GM20000 (cell line): ENCODE measurements around the gene ANO9.

Source experiments
- DNase-seq: peaks from one replicate; pipeline ENCODE4 v3.0.0; 2012; ENCODE audit warnings: low spot score
- TF ChIP-seq, protein P1 (sequence below): IDR thresholded peaks from 2 replicates; pipeline ENCODE4 v1.5.1; 2012; ENCODE audit warnings: mild to moderate bottlenecking, control low read depth; ENCODE audit errors: extremely low read depth, missing control alignments

ANO9 gene

DNA sequence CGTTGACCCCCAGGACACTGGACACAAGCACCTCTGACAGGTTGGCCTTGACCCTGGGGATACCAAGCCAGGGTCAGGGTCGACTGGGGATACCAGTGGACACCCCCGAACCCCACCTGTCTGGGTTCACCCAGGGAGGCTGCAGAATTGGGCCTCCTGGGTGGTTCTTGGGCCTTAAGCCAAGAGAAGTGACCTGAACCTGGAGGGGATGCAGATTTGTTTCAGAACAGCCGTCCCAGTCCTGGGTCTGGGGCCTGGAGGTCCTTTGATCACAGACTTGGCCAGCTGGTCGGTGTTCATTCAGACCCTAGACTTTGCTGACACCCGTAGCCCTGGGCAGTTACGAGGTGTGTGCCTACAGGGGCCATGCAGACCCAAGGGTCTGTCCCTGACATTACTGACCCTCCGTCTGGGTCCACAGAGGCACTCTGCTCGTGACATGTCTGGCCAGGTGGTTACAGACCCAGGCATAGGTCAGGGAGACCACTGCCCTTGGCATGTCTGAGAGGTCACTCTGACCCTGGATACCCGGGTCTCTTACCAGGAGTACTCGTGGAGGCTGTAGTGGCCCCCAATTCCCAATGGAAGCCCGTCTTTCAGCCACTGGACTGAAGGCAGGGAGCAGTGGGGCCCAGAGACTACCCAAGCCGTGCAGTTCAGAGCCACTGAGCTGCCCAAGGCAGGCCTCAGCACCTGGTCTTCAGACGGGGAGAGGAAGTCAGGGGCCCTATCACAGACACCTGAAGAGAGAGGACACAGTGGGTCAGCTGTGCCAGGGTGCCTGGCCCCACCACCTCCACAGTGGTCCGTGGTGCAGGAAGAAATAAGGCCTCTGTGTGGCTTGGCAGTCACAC lies 33.4 kb downstream of the ANO9 start:
- no peak for DNase-seq
- TF ChIP-seq, protein P1, sequence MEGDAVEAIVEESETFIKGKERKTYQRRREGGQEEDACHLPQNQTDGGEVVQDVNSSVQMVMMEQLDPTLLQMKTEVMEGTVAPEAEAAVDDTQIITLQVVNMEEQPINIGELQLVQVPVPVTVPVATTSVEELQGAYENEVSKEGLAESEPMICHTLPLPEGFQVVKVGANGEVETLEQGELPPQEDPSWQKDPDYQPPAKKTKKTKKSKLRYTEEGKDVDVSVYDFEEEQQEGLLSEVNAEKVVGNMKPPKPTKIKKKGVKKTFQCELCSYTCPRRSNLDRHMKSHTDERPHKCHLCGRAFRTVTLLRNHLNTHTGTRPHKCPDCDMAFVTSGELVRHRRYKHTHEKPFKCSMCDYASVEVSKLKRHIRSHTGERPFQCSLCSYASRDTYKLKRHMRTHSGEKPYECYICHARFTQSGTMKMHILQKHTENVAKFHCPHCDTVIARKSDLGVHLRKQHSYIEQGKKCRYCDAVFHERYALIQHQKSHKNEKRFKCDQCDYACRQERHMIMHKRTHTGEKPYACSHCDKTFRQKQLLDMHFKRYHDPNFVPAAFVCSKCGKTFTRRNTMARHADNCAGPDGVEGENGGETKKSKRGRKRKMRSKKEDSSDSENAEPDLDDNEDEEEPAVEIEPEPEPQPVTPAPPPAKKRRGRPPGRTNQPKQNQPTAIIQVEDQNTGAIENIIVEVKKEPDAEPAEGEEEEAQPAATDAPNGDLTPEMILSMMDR = no peak

DNA sequence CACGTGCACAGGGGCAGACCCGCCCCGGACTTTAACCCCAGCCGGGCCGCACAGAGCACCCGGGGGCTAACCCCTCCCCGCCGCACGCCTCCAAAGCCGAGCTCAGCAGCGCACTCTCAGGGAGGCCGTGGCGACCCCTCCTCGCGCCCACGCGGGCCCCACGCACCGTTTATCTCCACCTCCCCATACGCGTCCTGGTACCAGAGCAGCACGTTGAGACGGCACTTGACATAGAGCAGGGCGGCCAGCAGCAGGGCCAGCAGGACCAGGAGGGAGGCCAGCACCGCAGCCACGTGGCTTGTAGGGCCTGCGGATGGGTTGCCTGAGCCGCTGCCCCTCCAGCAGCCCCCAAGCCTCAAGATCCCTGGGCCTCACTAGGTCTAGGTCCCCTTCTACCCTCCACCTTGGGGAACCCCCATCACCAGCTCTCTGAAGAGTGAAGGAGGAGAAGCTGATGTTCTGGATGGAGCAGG lies 34.1 kb downstream of the ANO9 start:
- DNase-seq = no peak
- TF ChIP-seq, protein P1 = no peak

DNA sequence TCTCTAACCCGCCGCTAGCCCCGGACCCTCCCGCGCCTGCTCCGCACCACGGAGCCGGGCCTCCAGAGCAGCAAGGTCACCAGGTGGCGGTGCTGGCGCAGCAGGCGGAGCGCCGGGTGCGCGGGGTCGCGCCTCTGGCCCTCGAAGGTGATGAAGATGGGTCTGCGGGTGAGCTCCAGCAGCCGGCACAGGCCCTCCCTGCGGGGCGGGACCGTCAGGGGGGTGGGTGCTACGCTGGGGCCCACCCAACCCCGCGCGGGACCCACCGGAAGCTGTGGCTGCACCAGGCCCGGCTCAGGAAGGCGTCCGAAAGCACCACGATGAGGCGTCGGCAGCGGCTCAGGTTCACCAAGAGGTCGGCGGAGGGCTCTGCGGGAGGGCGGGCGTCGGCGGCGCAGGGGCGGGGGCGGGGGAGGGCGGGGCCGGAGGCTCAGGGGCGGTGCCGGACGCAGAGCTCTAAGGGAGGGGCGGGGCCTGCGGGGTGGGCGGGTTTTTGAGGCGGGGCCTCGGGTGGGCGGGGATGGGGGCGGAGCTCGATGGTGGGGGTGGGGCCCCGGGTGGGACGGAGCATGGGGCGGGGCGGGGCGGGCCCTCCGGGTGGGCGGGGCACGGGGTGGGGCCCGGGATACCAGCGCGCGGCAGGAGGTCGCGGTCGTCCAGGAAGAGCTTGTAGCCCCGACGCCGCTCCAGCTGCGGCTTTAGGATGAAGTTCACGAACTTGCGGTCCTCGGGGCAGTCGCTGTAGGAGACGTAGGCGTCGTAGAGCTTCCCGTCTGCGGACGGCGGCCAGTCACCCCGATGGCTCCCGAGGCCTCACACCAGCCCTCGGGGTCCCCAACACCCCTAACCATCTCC lies 34.8 kb downstream of the ANO9 start:
- TF ChIP-seq, protein P1 = peak; percentile 9
- DNase-seq = peak; percentile 98

DNA sequence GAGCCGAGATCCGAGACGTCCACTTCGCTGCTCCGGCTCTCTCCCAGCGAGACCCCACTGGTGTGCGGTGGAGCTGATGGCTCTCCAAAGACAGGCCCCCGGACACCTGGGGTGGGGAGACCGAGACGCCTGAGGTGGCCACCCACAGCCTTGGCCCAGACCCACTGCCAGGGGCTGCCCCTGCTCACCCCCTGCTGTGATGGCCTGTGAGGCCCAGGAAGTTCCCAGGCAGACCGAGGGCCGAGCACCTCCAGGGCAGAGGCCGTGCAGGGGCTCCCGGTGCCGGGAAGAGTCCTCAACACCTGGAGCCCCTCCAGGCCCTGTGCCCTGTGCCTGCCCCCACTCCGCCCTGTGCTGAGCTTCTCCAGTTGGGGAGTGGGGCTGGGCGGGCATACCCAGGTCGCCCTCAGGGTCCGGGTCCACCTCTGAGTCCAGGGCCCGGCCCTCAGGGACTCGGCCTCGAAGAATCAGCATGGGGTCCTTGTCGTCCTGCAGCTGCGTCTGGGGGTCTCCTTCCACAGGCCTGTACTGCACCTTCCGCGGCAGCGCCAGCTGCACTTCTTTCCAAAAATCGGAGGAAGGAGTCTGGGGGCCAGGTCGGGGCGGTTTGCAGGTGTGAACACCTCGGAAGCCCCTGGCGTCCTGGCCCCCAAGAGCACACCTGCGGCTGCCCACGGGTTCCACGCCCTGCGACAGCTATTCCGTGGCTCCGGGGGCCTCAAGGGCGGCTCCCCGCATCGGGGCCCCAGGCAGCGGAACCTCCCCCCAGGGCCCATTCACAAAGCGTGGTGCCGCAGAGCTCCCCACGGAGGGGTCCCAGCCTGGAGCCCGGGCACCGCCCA lies 35.6 kb downstream of the ANO9 start:
- TF ChIP-seq, protein P1 = no peak
- no peak for DNase-seq

DNA sequence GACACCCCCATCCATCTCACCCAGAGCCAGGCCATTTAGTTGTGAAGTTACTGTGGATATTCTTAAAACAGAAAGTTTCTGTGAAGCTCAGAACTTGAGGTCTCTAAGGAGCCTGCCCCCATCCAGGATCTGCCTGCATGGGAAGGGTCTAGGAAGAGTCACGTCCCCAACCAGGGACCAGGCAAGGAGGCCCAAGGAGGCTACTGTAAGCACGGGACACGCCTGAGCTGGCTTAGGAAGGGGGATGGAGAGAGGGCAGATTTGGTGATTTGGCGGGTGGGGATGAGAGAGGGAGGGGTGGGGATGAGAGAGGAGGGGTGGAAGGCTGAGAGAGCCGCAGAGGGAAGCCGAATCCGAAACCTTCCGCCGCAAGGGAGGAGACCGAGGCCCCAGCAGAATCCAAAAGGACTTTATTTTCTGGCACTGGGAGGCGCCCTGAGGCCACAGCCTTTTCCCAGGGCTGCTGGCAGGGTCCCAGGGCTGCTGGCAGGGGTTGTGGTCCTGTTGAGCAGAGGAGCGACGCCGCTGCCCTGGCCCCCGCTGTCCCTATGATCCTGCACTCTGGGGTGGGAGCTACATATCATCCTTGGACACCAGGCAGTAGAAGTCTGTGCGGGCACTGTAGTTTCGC lies 36.4 kb downstream of the ANO9 start:
- DNase-seq = no peak
- TF ChIP-seq, protein P1 = no peak

DNA sequence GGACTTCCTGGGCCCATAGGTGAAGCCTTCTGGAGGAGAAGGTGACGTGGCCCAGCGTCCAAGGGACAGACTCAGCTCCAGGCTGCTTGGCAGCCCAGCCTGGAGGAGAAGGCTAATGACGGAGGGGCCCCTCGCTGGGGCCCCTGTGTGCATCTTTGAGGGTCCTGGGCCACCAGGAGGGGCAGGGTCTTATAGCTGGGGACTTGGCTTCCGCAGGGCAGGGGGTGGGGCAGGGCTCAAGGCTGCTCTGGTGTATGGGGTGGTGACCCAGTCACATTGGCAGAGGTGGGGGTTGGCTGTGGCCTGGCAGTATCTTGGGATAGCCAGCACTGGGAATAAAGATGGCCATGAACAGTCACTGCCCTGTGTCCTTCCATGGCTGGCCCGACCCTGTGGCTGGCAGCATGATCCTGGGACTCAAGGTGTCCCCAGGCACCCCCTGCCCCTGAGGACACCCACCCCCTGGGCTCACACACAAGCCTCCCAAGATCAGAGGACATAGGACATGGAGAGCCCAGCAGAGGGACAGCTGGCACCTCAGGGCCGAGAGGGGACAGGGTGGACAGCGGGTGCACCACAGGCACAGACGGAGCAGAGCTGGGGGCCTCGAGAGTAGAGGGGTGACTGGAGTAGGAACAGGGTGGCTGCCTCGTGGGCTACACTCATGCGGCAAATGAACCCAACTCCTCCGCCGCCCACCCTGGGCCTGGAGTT lies 37.1 kb downstream of the ANO9 start:
- TF ChIP-seq, protein P1 = no peak
- DNase-seq = no peak
